ENCODE data around the gene ARHGEF16.

Gene ARHGEF16

GRCh38 chr1:3525551-3526482 is 71.4 kb downstream of the ARHGEF16 start:
- Histone ChIP-seq H3K27me3 (ENCODE audit: control insufficient read depth, insufficient read depth, low read length) (peaks cover 16% of the 10 kb centered on the region), H3K27ac (ENCODE audit: low read depth, low read length) (no peak overlapping the region), H3K36me3 (ENCODE audit: control insufficient read depth, insufficient read depth, low read length) (no peaks in the 10 kb centered on the region)

GRCh38 chr1:3527774-3528173 is 73.3 kb downstream of the ARHGEF16 start:
- Histone ChIP-seq H3K4me1 (ENCODE audit: control insufficient read depth, insufficient read depth, low read length) (peaks cover 12% of the 10 kb centered on the region), H3K9me3 (ENCODE audit: control insufficient read depth, insufficient read depth, low read length) (no peaks in the 10 kb centered on the region), H3K36me3 (ENCODE audit: control insufficient read depth, insufficient read depth, low read length) (no peaks in the 10 kb centered on the region), H3K4me3 (ENCODE audit: low read depth, low read length) (no peak overlapping the region), H3K27ac (ENCODE audit: low read depth, low read length) (no peak overlapping the region), H3K9ac (ENCODE audit: low read depth, low read length) (no peak overlapping the region), H3K27me3 (ENCODE audit: control insufficient read depth, insufficient read depth, low read length) (peaks cover 27% of the 10 kb centered on the region)

More at GRCh38 chr1:3525551-3526482, 71.4 kb downstream of the ARHGEF16 start:
- Histone ChIP-seq H3K9me3 (ENCODE audit: control insufficient read depth, insufficient read depth, low read length) (no peaks in the 10 kb centered on the region), H3K9ac (ENCODE audit: low read depth, low read length) (no peak overlapping the region), H3K4me3 (ENCODE audit: low read depth, low read length) (no peak overlapping the region), H3K4me1 (ENCODE audit: control insufficient read depth, insufficient read depth, low read length) (peaks cover 8% of the 10 kb centered on the region)

- Histone ChIP-seq H3K9ac (ENCODE audit: low read depth, low read length) (no peak overlapping the region), H3K27me3 (ENCODE audit: control insufficient read depth, insufficient read depth, low read length) (peaks cover 27% of the 10 kb centered on the region), H3K4me1 (ENCODE audit: control insufficient read depth, insufficient read depth, low read length) (peaks cover 12% of the 10 kb centered on the region), H3K36me3 (ENCODE audit: control insufficient read depth, insufficient read depth, low read length) (no peaks in the 10 kb centered on the region), H3K9me3 (ENCODE audit: control insufficient read depth, insufficient read depth, low read length) (no peaks in the 10 kb centered on the region), H3K27ac (ENCODE audit: low read depth, low read length) (no peak overlapping the region), H3K4me3 (ENCODE audit: low read depth, low read length) (no peak overlapping the region)
These were observed 74.7 kb downstream of the ARHGEF16 start for GRCh38 chr1:3529099-3529729.

- Histone ChIP-seq H3K27me3 (ENCODE audit: control insufficient read depth, insufficient read depth, low read length) (peaks cover 27% of the 10 kb centered on the region), H3K9me3 (ENCODE audit: control insufficient read depth, insufficient read depth, low read length) (no peaks in the 10 kb centered on the region), H3K4me1 (ENCODE audit: control insufficient read depth, insufficient read depth, low read length) (peaks cover 12% of the 10 kb centered on the region), H3K9ac (ENCODE audit: low read depth, low read length) (no peak overlapping the region), H3K36me3 (ENCODE audit: control insufficient read depth, insufficient read depth, low read length) (no peaks in the 10 kb centered on the region), H3K4me3 (ENCODE audit: low read depth, low read length) (peak overlapping the region; percentile 62), H3K27ac (ENCODE audit: low read depth, low read length) (no peak overlapping the region)
These were observed 75.8 kb downstream of the ARHGEF16 start for GRCh38 chr1:3530086-3530925.

Measured in HUES48 (cell line).